HG03103 (cell line): ENCODE measurements around the gene POU2AF1.

Experiments
- ATAC-seq: cut with Tn5 transposase; IDR thresholded peaks from one replicate; pipeline ENCODE4 v1.9.1; 2021; ENCODE audit warnings: low read depth; ENCODE audit not compliant: unreplicated experiment

POU2AF1 gene

DNA sequence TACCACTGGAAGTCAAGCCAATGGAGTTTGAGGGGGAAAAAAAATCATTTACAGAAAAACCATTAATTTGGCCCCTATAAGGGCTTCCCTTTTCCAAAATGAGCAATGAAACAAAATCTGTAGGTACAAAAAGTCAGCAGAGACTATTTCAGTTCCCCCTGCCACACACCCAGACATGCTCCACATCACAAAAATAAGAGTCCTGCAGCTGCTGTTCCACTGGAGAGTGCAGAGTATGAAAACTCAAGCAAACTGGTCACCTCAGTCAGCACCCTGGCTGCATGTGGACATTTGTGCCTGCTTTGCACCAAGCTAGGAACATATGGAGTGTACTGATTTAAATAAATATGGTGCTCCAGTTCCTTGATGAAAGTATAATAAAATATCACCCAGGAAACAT is 15.1 kb downstream of the POU2AF1 start:
- ATAC-seq = peak; percentile 37

DNA sequence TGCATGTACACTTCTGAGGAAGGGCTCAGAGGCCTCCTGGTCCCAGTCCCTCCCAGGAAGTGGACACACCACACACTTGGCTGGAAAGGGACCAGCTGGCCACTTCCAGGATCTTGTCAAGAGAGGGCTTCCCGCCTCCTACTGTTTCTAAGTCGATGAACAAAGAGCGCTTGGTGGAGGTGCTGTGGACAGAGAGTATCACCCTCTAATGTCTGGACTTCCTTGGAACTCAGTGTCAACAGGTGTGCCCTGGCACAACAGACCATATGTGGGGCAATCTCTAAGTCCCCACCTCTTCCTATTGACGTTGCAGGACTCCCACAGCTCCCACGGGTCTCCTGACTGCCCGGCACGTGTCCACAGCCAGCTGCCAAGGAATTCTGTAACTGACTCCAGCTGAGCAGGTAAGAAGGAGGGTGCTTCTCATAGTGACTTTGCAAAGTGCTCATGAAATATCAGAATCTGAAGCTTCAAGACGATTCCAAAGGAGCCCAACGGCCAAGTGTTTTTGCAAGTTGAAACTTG is 16.1 kb downstream of the POU2AF1 start:
- no peak for ATAC-seq

DNA sequence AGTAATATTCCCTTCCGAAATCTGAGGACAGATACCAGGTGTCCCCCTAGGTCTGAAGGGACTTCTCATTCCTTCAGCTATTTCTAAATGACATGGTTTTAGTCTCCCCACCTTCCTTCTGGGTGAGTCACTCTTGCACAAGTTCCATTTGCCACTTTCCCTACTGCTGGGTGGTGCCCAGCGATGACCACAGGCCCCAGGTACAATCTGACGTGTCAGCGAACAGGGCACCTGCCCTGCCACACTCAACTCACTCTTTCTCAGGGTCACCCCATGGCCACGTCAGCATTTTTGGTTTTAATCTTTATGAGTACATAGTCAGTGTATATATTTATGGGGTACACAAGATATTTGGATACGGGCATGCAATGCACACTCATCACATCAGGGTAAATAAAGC is 17.2 kb downstream of the POU2AF1 start:
- no peak for ATAC-seq

DNA sequence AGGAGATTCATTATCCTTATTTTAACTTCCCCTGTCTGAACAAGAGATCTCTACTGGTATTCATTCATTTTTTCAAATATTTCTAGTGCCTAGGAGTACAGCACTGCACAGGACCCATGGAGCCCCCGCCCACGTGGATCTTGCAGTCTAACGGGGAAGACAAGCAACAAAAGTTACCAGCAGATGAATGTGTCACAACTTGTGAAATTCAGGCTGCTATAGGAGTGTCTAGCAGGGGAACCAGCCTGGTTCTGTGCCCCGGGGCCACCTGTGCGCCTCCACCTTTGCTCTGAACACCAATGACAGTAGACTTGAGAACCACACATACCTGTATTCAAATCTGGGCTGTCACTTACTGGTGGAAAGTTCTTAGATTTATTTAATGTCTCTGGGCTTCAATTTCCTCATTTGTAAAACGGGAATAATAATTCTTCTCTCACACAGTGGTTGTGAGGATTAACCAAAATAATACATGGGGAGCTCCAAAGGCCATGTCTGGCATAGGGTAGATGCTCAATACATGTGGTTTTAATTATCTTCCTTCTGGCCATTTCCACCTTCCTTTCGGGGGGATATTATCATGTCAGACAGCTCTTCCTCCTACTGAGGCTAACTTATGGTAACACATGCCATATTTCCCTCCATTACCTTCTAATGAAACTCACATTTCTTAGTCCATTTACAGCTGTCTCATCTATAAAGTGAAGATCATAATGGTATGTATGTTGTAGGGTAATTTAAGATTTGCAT is 17.8 kb downstream of the POU2AF1 start:
- ATAC-seq = no peak

DNA sequence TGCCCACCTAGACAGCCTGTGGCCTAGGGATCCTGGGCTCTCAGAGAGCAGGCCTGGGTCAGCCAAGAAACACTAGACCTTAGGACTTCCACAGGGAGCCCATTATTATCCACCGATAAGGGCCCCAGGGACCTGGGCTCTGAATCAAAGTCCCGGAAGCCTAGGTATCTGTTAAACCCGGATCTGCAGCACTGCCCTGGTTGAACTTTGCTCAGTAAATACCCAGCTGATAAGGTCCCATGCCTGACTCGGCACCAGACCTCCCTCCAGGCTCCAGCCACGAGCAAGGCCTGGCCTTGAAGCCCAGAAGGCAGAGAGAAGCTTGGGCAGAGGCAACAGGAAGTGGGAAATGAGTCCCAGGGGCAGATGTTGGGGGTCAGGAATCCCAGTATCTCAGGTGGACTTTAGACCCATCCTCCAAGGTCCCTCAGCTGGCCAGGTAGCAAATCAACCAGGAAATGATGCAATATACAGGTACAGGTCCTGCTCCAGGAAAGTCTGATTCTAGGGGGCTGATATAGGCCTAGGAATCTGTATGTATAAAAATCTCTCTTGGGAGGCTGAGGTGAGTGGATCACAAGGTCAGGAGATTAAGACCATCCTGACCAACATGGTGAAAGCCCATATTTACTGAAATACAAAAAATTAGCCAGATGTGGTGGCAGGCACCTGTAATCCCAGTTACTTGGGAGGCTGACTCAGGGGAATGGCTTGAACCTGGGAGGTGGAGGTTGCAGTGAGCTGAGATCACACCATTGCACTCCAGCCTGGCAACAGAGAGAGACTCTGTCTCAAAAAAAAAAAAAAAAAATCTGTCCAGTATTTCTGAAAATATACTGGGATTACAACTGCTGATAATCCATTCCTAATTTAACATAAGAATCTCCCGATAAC is 18.7 kb downstream of the POU2AF1 start:
- no peak for ATAC-seq

DNA sequence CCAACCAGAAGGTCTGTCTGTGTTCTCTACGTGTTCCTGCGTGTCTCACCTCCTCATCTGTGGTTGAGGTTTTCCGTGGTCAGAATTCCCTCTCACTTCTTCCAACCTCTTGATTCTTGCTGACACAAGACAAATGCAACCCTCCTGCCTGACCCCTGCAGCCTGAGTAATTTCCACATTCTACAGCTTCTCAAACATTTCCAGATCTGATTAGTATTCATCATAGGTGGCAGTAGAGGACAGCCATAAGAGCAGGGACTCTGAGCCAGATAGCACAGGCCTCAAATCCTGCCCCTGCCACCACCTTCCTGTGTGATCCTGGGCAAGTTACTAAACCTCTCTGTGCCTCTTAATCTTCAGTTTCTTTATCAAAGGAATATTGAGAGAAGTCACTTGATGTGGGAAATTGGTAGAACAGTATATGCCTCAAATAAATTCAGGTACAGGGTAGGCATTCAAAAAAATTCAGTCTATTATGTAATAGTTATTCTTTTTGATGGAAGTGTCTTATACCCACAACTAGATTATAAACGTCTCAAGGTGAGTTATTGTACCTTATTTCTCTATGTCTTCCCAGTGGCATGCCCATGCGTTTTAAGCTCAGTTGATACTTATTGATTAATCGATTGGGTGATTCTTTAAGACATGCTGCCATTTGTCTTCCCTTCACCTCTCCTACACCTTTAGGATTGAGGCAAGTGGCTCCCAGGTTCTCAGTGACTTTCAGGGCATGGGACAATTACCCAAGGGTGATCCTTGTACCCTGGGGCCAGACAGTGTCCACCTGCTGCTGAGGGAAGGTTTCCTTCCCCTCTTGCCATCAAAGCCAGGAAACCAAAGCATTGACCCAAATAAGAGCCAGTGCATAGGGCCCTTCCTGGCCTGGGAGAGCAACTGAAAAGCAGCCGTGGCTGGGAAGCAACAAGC is 19.6 kb downstream of the POU2AF1 start:
- no peak for ATAC-seq

DNA sequence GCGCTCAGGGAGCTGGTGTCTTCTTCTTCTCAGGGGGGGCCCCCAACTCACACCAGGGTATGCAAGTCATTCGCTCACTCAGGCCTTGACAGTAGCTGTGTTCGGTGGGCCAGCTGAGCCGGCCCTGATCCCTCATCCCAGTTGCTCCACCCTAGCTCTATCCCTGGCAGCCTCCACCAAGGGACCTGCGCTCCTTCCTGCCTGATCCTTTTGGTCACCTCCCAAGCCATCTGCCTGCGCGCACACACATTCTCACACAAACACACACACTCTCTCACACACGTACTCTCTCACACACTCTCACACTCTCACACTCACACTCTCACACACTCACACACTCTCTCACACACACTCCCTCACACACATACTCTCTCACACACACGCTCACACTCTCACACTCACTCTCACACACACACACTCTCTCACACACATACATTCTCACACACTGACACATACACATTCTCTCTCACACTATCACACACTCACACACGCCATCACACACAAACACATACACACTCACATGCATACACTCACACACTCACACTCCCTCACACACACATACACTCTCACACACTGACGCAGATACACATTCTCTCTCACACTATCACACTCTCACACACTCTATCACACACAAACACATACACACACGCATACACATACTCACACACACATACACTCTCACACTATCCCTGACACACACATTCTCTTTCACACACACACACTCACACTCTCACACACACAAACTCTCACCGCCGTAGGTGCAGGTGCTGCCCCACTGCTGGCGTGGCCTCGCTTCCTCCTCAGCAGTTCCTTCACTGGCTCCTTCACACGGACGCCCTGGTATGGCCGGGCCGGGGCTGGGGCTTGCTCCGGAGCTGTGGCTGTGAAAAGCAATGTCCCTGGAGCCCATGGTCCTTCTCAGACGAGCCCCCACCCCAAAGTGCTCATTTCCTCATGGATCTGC is 20.8 kb downstream of the POU2AF1 start:
- ATAC-seq = no peak

DNA sequence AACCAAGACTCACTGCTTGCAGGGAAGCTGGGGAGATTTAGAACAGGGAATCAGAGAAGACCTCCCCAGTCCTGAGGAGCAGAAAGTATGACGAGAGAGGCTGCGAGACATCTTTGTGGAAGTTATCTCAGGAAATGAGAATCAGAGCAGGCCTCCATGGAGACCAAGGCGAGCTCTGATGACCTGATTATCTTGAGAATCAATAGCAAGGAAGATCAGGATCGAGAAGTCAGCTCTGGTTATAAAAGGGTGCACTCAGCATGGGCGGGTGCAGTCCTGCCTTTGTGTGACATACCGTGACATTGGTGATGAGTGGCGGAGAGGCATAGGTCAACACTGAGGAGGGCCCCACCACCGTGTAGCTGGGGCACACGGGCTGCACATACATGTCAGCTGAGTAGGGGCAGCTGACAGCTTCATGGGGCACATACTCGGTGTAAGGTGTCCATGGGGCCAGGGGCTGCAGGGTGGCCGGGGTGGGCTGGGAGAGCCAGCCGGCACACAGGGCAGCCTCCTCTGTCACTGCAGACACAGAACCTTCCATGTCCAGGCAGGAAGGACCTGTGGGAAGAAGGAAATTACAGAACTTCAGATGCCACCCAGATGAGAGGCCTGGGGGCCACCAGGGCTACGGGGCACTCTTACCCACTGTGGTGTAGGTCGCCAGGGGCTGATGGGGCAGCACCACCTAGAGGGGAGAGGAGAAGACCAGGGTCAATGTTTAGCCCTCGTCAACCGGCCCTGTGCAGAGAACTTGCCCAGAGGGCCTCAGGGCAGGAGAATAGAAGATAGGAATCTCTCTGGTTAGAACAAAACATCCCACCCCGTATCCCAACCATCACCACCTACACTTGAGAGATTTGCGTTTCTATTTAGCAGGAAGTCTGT is 21.7 kb downstream of the POU2AF1 start:
- ATAC-seq = no peak

DNA sequence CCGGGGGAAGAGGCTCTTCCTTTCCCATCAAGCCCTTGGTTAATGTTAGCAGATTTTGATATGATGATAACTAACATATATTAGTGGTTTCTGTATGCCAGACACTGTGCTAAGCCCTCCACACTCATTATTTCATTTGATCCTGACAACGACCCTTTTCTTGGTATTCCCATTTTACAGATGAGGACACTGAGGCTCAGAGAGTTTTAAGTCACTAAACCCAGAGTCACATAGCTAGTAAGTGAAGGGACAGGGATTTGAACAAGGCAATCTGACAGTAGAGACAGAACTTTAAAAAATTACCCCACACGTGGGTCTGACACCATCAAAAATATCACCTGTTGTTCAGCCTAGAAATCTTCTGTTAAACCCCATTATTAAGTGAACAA is 22.4 kb downstream of the POU2AF1 start:
- ATAC-seq = no peak

DNA sequence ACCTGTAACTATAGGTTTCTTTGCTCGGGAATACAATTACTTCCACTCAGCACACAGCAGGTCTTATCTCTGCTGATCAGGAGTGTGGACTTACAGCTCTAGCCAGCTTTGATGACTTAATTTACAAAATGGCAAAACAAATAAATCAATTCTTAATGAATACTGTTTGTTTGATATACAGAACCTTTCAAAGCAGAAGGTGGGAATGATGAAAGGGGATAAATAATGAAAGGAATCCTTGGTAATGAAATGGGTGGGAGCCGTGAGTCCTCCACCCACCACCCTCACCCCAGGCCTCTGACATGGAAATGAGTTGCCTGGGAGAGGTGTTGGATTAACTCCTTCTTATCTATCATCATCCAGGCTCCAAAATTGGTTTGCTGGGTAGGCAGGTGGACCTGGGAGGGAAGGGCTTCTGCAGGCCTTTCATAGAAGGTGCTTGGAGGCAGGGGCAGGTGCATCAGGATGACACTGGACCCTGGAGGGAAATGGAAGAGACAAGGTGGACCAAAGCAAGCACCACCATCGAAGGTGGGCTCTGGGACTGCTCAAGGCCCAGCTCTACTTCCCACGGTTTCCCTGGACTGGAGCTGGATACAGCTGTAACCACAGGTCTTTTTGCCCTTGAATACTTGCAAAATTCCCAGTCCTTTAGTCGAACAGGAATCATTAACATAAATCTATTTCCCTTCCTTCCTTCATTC is 23.0 kb downstream of the POU2AF1 start:
- no peak for ATAC-seq

DNA sequence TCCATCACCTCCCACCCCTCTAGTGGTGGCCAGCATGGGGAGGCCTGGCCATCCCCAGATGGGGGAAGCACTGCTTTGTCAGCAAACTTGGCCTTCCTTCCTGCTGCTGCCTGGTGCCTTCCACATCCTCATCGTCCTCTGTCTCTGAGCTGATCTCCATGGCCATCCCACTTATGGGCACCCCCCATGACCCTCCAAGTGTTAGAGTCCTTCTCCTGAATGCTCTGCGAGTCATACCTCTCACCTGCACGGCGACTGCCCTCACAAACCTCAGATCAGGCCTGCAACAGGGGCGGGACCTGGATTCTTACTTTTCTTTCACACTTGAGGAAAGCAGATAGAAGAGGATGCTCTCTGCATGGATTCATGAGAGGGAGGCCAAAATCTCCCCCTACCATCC is 24.0 kb downstream of the POU2AF1 start:
- ATAC-seq = no peak

DNA sequence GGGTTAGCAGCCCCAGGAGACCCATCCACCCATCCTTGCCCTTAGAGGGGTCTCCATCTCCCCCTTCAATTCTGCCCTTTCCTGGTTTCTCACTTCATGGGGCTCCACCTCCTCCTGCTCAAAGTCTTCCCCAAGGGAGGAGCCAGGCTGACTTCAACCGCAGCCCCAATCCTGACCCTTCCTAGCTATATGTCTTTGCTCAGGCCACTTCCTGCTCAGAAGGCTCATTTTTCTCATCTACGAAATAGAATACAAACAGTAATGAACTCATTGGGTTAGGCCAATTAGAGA is 24.5 kb downstream of the POU2AF1 start:
- ATAC-seq = no peak

DNA sequence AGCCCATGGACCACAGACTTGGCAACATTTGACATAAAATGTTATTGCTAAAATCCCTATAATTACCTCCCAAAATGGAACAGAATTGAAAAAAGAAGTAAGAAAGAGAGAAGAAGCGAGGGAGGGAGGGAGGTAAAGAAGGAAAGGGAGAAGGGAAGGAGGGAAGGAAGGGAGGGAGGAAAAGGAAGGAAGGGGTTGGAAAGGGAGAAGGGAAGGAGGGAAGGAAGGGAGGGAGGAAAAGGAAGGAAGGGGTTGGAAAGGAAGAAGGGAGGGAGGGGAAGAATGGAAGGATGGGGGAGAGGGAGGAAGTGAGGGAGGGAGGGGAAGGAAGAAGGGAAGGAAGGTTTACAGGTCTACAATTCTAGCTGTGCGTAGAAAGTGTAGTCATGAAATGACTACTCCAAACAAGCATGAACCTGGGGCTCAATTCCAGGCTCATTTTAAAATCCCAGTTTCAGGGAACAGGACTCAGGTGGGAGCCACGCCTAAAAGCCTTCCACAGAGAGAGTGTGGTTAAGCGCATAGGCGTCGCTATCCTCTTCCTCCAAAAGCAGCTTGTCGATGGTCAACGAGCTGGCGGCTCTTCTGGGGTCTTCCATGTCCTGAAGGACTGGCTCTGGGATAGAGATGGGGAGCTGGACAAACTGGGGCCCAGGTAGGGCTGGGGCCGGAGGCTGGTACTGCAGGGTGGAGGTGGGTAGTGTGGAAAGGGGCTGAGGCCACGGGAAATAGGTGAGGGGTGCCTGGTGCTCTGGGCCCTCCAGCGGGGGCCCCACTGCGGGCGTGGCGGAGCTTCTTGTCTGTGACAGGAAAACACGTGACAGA is 25.1 kb downstream of the POU2AF1 start:
- ATAC-seq = no peak

DNA sequence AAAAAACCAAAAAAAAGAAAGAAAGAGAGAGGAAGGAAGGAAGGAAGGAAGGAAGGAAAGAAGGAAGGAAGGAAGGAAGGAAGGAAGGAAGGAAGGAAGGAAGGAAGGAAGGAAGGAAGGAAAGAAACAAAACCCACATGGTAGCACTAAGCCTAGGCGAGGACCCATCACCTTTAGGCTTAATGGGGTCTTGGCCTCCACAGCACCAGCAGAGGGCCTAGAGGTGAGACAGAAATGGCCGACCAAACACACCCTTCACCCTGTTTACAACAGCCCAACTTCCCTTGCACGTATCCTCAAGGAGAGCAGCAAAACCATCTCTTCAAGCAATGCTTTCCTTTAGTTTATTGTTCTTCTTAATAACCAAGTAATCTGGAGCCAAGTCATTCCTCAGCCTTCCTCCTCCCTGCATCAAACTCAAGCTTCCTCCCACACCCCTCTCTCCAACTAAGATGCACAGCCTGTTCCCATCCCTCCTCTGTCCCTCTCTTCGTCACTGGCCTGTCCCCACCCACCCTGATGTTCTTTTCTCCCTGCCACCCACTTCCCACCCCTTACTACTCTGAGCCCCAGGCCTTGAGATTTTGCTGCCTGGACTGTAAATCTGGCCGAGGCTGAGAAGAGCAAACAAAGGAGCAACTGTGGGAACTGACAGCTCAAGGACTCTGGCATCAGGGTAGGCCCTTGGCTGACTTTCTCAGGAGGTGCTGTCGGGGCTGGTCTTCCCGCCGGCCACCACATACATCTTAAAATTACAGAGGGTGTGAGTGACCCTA is 26.0 kb downstream of the POU2AF1 start:
- ATAC-seq = no peak

DNA sequence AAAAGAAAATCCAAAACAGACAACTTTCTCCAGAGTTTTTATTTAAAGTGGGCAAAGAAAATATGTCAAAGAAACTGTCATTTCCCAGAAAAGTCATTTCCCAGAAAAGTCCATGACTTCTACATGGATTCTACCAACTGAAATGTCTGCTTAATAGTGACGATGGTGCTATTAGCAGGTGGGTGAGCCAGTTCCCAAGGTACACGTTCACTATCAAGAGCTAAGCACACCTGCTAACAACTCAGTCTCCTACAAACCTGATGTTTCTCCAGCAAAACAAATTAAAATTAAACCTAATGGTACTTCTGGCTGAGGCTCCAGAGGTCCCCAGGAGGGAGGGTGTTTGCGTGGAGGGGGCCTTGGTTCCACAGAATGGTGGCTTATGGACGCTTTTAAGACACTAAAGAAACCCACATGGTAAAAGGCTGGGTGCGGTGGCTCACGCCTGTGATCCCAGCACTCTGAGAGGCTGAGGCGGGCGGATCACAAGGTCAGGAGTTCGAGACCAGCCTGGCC is 26.8 kb downstream of the POU2AF1 start:
- no peak for ATAC-seq

DNA sequence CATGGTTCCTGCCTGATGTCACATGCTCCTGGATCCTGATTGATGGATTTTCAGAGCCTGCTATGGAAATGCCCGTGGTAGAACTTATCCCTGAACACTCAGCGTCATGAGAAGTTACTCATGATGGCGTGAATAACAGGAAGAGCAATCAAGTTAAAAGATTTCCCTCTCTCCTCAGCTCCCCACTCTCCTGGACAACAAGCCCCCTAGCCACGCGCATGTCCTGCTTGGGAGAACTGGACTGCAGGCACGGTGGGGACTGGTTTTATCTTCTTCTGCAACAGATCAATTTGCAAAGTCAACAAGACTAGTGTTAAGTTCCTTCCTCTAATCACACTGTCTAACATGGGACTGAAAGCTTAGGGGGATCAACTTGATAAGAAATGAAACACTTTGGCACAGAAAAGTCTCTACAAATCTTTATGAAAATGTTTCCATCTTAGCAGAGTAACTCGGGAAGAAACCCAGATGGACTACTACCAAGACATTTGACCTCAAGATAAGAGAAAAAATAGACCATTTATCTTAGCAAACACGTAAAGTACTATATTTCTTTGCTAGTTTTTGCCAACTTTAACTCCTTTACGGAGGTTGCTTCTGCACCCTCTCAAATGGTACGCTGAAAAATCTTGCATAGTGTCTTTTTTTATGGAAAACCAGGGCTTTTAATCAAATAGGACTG is 27.6 kb downstream of the POU2AF1 start:
- no peak for ATAC-seq
